Stimulated activated CD8-positive, alpha-beta memory T cell treated with anti-CD3 and anti-CD28 coated beads, Interleukin-7, amount 100 ng/mL, for 48 hours (primary cell): ENCODE results near the gene CDRT15L2.
"Not testable (repeated sequence)": the region's sequence is repeated elsewhere in the genome, so short reads cannot be mapped to it uniquely, and the experiment has no call there.

Source experiments
- DNase-seq, 2 donors: peaks; one replicate each; pipeline ENCODE4 v3.0.0-alpha.2; 2020; ENCODE audit warnings: low read depth in 1 of 2; ENCODE audit errors: extremely low read depth in 1 of 2

Gene CDRT15L2

DNA sequence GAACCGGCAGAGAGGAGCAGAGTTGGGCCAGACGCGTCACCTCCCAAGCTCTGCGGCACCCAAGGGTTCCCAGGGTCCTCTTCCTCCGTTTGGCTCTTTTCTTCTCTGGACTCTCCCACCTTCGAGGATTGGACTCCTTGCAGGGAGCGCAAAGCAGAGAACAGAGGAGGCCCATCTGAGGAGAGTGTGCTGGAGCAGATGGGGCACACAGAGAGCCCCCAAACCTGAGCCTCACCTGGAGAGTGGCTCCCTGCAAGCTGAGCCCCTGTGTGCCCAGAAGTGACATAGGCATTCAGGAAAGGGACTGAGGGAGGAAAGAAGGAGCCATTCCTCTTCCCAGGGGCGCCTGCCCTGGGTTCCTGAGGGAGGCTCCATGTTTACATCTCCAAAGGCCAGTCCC lies 6.3 kb upstream of the CDRT15L2 start:
- not testable (repeated sequence) for DNase-seq

DNA sequence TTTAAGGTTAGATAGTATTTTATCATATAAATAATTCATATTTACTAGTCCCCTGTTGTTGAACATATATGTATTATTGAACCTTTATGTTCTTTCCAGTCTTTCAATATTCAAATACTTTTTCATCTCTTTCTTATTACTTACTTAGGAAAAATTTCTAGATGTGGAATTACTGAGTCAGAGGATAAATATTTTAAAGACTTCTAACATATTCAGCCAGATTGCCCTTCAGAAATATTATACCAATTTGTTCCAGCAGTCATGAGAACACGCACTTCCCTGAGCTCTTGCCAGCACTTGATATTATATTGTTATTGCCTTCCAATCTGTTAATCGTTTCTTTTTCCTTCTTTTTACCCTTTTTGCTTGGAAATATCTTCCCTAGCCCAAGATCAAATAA lies 4.5 kb upstream of the CDRT15L2 start:
- DNase-seq = not testable (repeated sequence)

DNA sequence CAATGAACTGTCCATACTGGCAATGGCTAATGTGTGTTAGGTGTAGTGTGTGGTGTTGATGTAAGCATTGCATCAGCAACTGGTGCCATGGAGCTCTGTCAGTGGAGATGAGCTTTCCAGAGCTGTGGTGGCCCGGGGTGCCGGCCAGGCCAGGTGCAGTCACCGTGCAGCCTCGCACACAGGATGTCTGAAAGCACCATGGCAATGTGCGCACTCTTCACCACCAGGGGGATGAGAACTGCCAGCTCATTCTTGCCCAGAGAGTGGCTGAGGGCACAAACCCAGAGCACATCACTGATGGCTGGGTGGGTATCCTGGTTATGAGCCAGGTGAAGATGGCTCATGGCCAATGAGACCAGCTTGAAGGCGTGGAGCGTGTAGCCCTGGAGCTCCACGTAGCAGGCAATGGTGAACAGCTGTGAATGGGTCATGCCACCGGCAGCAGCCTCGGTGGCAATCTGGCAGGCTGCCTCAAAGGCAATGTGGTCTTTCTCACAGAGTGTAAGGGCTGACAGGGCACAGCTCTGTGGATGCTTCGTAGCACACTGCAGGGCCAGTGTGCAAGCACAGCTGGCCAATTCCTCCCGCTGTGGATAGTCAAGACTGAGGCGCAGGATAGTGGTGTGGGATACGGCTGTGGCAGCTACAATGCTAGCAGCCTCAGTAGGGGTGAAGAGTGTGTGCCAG lies 4.5 kb downstream of the CDRT15L2 start:
- not testable (repeated sequence) for DNase-seq

DNA sequence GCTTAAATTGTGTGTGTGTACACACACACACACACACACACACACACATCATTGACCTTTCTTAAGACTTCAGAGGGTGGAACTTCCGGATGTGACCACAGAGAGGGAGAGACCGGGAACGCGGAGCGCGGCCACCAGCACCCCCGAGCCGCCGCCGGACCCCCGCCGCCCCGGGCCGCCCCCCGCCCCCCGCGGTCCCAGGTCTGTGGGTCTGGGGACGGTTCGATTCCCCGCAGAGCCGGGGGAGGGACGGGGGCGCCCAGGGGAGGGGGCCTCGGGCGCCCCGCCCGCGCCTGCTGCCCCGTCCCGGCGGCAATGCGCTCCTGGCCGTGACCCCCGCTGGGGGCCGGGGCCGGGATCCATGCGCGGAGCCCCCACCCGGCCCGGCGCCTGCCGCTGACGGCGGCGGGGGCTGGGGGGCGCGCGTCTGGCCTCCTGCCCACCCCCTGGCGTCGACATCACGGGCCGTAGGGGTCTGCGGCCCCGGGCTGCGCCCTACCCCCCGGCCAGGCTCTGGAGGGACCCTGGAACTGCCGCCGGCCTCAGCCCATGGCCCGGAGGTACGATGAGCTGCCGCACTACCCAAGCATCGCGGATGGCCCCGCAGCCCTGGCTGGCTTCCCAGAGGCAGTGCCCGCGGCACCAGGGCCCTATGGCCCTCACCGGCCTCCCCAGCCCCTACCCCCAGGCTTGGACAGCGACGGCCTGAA lies 9.4 kb downstream of the CDRT15L2 start:
- not testable (repeated sequence) for DNase-seq

DNA sequence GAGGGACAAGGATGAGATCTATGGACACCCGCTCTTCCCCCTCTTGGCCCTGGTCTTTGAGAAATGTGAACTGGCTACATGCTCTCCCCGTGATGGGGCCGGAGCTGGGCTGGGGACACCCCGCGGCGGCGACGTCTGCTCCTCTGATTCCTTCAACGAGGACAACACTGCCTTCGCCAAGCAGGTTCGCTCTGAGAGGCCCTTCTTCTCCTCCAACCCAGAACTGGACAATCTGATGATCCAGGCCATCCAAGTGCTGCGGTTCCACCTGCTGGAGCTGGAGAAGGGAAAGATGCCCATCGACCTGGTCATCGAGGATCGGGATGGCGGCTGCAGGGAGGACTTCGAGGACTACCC lies 9.9 kb downstream of the CDRT15L2 start:
- not testable (repeated sequence) for DNase-seq

DNA sequence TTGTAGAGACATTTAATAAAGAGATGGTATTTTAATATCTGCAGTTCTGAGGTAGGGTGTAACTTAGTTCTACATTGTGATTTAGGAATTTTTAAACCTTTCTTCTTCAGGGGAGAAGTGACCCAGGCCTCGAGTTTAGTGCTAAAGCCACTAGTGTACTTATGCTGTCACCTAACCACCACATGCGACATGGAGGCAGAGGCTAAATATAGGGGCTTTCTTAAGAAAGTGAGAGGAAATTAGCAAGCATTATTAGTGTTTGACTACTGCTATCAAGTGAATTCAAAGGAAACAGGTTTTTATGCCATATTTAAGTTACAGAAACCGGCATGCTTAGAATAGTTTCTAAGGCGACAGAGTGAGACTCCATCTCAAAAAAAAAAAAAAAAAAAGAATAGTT lies 11.5 kb downstream of the CDRT15L2 start:
- not testable (repeated sequence) for DNase-seq

DNA sequence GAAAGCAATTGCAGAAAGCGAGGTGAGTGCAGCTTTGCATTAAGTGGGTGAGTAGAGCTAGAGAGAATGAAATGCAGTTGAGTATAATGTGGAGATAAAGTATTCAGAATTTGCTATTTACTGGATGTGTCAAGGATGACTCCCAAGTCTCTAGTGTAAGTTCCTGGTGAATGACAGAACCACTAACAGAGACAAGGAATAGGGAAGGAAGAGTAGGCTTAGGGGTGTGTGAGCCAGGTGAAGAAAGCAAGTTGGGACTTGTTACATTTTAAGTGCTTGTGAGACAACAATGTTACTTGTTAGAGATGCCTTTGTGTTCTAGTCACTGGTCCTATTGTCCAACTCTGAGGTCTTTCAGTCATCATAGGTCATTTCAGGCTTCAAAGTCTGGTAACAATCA lies 26.0 kb downstream of the CDRT15L2 start:
- DNase-seq = not testable (repeated sequence)

DNA sequence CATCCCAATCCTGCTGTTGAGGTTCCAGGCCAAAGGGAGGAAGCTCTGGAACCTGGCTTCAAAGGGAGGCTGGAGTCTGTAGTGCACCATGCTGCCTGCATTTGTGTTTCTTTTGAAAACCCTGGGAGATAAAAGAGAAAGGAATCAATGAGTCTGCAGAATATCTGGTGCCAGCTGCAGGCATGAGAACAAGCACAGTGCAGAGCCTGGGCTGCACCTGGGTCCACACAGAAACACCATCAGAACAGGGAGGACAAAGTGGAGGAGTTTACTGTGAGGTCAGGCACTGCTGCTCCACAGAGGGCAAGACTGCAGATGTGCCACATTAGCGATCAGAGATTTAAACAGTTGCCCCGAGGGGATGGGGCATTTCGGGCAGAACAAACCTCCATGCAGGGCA lies 30.0 kb downstream of the CDRT15L2 start:
- not testable (repeated sequence) for DNase-seq

DNA sequence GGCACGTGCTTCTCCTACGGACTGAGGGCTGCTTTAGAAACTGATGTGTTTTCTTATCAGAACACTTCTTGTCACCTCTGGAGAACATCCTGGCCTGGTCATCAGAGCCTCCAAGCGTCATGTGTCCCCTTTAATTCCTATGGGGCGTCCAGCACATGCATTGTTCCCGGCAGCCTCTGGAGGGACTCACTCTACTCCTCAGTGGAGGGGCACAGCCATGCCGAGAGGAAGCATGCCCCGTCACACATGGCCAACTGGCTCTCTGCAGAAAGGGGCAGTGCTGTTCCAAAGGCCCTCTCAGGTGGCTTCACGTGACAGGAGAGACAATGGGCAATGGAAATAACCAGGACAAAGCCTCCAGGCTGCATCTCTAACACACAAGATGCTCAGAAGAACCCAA lies 31.8 kb downstream of the CDRT15L2 start:
- no peak for DNase-seq

DNA sequence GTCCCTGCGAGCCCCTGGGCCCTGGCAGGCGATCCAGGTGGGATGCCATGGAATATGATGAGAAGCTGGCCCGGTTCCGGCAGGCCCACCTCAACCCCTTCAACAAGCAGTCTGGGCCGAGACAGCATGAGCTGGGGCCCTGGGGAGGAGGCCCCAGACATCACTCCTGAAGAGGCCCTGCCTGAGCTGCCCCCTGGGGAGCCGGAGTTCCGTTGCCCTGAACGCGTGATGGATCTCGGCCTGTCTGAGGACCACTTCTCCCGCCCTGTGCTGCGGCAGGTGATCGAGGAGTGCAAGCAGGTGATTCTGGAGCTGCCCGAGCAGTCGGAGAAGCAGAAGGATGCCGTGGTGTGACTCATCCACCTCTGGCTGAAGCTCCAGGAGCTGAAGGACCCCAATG lies 33.1 kb downstream of the CDRT15L2 start:
- no peak for DNase-seq

DNA sequence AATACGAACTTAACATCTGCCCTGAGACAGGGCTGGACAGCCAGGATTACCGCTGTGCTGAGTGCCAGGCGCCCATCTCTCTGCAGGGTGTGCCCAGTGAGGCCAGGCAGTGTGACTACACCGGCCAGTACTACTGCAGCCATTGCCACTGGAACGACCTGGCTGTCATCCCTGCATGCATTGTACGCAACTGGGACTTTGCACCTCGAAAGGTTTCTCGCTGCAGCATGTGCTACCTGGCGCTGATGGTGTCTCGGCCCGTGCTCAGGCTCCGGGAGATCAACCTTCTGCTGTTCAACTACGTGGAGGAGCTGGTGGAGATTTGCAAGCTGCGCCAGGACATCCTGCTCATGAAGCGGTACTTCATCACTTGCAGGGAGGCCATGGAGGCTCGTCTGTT lies 33.7 kb downstream of the CDRT15L2 start:
- no peak for DNase-seq

DNA sequence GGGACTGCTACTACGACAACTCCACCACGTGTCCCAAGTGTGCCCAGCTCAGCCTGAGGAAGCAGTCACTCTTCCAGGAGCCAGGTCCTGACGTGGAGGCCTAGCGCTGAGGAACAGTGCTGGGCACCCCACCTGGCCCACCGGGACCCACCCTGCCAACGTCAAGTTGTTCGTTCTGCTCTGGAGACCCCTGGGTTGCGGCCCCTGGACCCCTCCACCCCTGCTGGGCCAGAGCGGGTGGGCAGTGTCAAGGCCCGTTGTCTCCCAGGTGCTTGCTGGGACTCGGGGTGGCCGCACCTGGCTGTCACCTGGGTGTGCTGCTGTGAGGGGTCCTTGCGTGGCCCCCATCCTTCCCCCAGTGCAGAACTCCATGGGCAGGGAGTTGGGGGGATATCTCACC lies 34.4 kb downstream of the CDRT15L2 start:
- no peak for DNase-seq

DNA sequence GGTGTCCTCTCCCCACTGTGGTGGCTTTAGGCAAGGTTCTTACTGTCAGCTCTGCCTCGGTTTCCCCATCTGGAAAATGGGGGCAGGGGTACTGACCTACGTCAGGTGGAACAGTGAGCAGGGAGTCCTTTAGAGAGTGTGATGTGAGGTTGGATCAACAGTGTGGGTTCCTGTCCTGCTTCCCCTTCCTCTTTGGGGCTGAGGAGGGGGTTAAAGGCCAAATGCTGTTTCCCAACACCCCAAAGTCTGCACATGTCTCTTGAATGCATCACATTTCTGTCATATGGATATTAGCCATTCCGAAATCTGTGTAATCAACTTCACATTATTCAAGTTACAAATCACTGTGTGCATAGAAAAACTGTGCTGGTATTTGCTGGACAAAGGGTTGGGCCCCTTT lies 35.9 kb downstream of the CDRT15L2 start:
- not testable (repeated sequence) for DNase-seq
